GM21423 (cell line): Measurements from ENCODE around the gene NBEA.

Source experiments
- ATAC-seq: cut with Tn5 transposase; IDR thresholded peaks from one replicate; pipeline ENCODE4 v1.9.1; 2021; ENCODE audit warnings: mild to moderate bottlenecking, moderate library complexity; ENCODE audit not compliant: unreplicated experiment

The NBEA gene

GRCh38 chr13:35557475-35557874 is 615.4 kb downstream of the NBEA start:
- no peak for ATAC-seq

DNA sequence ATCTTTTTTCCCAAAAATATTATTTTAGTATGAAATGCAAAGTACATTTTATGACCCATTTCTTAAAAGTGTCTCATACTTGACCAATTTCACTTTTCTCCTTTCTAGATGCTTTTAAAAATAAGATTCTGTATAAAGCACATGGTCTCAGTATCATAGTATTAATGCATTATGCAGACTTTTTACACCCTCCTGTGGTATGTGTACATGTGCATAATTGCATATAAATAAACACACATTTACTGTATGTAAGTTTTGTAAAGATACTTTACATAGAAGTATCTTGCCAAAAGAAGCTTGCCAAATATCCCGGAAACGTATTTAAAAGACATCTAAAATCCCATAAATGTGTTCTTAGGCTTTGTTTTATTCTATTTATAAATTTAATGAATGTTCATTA is 619.5 kb downstream of the NBEA start:
- ATAC-seq, result no peak

DNA sequence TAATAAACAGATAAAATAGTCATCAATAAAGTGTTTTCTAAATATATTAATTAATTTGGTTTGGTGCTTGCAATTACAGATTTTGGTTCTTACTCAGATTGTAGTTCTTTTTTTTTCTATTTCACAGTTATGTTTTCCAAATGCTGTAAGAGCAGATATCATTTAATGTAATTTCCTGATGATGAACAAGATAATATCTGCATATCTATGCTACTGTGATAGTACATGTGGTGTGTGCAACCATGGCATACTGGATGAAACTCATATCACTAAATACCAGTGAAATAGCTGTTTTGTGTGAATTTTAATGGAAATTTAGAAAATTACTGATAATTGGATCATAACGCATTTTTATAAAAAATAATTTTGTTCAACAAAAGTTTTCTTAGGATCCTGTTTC is 623.2 kb downstream of the NBEA start:
- no peak for ATAC-seq

DNA sequence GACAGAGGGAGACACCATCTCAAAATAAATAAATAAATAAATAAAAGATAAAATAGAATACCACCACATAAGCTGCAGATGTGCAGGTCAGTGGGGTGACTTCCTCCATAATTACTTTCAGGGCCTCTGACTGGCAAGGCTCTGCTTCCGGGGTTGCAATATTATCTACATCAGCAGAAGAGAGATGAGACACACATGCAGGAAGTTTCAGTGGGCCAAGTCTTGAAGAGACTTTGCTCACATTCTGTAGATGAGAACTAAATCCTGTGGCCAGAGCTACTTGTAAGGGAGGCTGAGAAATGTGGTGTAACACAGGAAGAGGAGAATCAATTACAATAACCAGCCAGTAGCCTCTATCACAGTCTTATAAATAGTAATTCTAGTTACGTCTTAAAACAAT is 624.3 kb downstream of the NBEA start:
- ATAC-seq, result no peak

DNA sequence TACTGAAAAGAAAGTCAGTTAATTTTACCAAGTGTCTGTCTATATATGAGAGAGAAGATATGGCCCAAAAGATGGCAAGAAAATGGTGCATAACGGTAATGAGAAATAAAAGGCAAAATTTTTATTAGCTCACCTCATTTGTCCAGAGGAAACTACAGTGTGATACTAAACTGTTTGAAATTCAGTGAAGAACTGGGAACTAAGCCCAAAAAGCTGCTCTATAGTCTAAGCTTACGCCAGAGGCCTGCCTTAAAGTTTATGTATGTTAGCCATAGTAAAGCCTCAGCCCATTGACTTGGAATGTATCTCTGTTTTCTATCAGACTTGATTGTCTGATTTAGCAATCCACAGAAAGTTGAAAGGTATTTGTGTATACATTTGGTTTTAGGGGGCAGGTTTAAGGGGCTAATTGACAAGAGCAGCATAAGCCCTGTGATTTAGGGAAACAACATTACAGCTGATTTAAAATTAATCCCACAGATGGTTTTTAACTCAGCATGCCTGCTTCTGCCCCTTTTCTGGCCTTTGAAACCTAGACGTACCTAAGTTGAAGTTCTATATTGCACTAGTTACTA is 625.4 kb downstream of the NBEA start:
- no peak for ATAC-seq

DNA sequence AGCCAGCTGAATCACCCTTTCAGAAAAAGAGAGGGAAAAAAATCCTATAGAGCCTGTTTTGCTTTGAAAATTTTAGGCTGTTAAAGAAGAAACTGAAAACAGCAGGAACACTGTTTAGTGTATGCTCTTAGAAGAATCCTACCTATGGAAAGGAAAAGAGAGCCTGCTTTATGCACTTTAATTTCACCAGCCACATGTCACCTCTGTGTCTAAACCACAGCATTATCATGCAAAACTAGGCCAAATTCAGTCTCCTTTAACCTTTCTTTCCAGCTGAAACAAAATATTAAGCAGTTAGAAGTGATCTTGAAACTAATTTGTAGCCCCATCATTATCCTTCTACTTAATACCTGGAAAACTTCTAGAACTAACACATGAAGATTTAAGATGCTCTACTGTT is 631.6 kb downstream of the NBEA start:
- ATAC-seq, result no peak

GRCh38 chr13:35592457-35592856 is 650.4 kb downstream of the NBEA start:
- no peak for ATAC-seq

GRCh38 chr13:35593651-35594050 is 651.6 kb downstream of the NBEA start:
- no peak for ATAC-seq

- ATAC-seq, result no peak
Observed at GRCh38 chr13:35594096-35594495, 652.0 kb downstream of the NBEA start.

DNA sequence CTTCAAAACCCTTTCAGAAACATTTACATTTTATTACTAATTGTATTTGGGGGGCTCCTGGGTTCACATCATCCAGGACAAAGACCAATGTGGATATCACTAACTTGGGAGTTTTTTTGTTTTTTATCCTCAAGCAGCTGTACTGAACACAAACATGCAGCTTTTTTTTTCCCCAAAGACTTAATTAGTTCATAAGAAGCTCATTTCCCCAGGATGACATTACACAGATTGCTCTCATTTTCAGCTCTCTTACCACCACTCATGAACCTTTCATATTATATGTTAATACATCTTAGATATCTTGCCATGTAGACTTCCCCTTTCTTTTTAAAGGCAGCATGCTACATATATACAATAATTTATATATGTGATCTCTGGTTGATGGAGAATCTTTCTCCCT is 653.1 kb downstream of the NBEA start:
- no peak for ATAC-seq

DNA sequence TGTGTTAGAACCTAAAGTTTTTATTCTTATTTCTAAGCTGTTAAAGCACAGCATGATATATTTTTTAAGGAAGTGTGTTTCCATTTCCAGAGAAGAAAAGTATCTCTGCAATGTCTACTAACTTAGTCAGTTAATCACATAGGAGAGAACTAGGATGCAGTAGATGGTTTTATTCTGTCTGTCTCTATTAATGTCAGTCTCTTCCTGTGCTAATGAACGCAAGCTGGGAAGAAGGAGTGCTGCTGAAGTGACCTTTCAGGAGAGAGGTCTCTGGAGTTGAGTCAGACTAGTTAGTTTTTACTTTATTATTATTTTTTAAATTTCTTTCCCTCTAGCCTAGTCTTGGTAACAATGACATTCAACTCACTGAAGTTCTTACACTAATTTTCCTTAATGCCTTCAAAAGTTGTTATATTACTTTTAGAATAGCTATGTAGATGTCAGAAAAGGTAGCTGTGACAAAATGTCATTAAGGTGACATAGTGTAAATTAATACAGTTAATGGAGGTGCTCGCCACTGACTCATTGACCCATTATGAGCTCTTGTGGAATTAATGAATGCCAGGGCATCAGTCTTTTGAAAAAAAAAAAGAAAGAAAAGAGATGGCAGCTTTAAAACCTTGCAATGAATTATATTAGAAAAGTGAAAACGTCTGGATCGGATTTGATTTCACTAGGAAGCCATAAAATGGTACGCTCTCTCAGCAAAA is 654.4 kb downstream of the NBEA start:
- ATAC-seq, result no peak

GRCh38 chr13:35597451-35597850 is 655.4 kb downstream of the NBEA start:
- no peak for ATAC-seq

DNA sequence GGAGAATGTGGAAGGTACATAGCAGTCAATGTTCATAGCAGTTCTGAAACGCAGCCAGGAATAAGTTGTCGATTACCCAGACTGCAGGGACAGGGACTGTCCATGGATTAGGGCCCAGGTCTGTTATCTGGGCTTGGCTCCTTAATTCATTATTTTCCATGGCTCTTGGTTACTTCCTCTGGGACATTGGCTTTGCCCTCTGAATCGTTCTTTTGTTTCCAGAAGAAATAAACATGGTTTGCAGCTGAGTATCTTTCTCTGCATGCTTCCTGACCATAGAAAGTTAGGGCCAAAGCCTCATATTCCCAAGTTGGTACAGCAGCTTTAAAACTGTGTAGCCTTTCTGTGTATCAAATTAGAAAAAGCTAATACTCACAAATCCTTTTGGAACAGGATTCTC is 656.2 kb downstream of the NBEA start:
- ATAC-seq, result no peak

GRCh38 chr13:35598790-35599369 is 656.8 kb downstream of the NBEA start:
- no peak for ATAC-seq

DNA sequence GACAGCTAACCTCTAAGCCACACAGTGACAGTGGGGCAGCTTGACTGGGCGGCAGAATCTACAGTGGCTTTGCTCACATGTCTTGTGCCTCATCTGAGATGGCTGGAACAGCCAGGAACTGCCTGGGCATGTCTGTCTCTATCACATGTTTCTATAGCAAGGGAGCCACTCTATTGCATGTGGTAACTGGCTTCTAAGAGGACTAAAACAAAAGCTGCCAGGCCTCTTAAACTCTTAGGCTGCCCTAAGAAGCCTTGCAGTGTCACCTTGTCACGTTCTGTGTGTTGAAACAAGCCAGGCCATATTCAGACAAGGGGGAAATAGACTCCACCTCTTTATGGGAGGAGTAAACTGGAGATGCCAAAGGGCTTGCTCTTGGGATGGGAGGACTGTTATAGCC is 657.3 kb downstream of the NBEA start:
- no peak for ATAC-seq

GRCh38 chr13:35600137-35600536 is 658.1 kb downstream of the NBEA start:
- ATAC-seq, result no peak

DNA sequence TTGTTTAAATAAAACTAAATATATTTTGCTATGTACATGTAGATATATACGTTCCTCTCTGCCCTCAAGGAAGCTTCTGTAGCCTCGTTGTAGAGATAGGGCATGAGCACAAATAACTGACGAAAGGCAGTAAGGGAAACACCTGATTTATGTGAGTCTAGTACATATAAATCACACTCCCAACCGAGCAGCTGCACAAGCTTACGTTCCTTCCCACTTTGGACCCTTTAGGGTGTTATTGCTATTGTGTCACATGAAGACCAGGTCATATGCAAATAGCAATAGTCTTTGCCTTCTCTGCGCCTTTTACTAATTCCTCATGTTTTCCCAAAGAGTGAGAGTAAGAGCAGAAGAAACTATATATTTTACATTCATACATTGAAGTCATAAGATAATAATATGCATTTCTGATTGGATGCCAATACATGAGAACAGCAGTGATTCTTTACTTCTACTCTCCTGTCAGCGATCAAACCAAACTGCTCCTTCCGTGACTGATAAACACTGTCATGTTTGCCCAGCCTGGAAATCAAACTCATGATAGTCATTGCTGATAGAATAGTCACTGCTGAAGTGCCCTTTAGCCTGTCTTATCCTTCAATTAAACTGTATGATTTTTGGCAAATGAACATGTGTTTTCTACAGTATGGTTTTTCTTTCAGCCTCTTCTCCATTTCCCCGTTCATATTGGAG is 661.7 kb downstream of the NBEA start:
- ATAC-seq, result no peak

- ATAC-seq, result no peak
Observed at GRCh38 chr13:35614666-35615065, 672.6 kb downstream of the NBEA start.

GRCh38 chr13:35617420-35617819 is 675.4 kb downstream of the NBEA start:
- ATAC-seq, result no peak

GRCh38 chr13:35618565-35619083 is 676.6 kb downstream of the NBEA start:
- ATAC-seq, result no peak

DNA sequence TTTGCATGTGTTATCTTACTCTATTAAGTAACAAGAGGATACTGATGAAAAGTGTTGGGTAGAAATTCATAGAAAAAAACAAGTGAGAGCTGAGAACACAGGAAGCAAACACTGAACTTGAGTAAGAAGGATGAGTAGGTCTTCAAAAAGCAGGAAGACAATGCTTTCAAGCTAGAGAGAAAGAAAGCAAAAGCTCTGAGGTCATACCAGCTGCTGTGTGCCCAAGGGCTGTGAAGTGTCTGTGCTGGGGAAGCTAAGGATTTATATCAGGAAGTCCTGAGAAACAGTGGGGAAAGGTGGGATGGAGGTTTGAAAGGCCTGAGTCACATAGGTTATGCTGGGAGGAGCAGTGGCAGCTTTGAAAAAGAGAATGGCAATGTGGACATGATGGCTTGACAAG is 679.9 kb downstream of the NBEA start:
- ATAC-seq, result no peak

DNA sequence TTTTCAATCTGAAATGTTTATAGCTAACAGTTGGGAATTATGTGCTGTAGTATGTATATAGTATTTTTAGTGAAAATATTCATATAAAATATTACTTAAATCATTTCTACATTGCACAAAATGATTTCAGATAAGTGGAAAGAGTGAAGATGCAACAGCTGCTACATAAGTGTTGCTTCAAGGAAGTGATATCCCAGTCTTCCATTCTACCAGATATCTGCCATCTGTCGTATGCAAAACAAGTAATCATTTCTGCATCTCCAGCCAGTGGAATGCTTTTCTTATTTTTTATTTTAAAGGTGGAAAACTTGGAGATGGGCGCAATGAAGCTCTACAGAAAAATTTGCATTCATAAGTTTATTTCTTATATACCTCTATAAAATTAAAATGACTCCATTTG is 687.0 kb downstream of the NBEA start:
- no peak for ATAC-seq
